ENCODE measurements around the gene PLEK2.
"Not testable (repeated sequence)": the region's sequence is repeated elsewhere in the genome, so short reads cannot be mapped to it uniquely, and the experiment has no call there.

The PLEK2 gene, protein sequence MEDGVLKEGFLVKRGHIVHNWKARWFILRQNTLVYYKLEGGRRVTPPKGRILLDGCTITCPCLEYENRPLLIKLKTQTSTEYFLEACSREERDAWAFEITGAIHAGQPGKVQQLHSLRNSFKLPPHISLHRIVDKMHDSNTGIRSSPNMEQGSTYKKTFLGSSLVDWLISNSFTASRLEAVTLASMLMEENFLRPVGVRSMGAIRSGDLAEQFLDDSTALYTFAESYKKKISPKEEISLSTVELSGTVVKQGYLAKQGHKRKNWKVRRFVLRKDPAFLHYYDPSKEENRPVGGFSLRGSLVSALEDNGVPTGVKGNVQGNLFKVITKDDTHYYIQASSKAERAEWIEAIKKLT

DNA sequence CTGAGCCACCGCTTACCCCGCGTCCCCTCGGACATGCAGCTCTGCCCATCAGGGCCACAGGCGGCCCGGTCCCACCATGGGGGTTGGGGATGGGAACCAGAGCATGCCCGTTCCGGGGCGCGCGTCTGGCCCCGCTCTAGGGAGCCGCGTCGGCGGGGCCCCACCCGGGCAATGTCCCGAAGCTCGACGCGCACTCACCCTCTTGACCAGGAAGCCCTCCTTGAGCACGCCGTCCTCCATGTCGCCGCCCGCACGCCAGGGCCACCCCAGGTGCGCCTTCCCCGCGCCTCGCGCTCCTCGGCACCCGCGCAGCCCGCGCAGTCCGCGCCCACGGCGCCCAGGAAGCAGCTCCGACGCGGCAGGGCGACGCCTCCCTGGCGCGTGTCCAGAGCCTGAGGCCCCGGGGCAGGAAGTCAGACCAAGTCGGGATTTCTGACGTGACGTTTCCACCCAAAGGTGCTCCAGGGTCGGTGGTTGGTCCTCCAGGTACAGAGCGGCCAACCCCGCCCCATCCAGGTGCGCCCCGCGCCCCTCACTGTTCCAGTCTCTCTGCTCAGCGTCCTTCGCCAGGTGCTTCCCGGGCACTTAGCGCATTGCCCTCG, at the start of gene PLEK2:
PLEK2 (minus strand) TSS at position 346 of the 602 bp plus-strand sequence; CDS start at position 240, 106 bp downstream.
- peak; percentile 30 to 37 for DNase-seq (ENCODE audit: low read depth in 1 of 2, low spot score in 1 of 2)

DNA sequence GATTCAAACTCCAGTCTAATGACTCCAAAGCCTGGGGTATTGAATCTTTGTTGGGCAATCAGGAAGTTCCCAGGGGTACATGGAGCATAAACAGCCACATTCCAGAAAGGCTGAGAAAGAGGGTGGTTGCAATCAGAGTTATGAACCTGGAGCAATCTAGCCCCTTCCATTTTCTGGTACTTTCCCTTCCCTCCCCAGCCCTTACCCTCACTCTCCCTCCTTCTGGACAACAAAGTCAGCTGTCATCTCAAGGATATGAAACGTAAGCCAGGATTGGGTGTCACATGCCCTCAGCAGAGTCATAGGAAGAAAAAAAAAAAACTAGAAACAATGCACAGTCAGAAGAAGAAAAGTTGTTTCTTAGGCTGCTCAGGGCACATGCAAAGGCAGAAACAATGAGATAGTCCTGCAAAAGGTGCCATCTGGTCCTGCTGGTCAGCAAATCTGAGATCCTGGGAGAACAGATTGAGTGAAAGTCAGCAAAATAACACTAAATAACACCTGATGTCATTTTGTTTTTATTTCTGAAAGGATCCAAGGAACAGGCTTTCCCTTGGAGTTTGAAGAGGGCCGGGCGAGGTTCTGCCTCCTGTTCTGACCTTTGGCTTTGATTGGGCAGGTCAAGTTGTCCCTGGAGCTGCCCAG, 49.5 kb upstream of the PLEK2 start:
- DNase-seq (ENCODE audit: low read depth in 1 of 2, low spot score in 1 of 2) = no peak

DNA sequence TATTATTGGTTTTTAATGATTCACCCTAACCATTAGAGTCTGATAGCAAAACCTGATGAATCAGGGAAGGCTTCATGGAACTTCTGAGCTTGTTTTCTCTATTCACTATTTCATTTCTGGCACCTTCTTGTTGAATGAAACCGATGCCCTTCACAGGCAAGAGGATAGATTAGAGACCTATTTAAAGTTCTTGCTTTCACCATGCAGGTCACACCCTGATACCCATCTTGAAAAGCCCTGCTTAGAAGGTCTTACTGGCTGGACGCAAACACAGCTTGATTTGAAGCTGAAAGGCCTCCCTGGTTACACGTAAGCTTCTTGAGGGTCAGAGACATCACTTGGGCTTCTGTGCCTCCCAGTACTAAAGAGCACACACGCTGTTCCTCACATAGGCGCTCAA, 47.4 kb upstream of the PLEK2 start:
- no peak for DNase-seq (ENCODE audit: low read depth in 1 of 2, low spot score in 1 of 2)

DNA sequence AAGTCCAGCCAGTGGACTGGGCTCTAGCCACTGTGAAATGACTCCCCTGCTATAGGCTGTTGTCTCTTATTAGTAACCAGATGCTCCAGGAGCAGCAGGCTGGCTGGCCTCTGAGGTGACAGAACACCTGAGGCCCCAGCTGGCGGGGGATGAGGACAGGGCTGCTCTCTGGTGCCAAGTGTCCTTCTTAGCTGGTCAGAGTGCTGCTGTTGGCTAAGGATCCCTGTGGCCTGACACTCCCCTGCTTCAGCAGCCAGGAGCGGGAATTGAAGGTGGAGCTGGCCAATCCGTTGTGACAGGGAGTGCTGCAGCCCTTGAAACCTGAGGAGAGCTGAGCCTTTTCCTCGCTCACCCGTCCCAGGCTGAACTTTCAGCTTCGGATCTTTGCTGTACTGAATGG, 45.8 kb upstream of the PLEK2 start:
- DNase-seq (ENCODE audit: low read depth in 1 of 2, low spot score in 1 of 2) = no peak

DNA sequence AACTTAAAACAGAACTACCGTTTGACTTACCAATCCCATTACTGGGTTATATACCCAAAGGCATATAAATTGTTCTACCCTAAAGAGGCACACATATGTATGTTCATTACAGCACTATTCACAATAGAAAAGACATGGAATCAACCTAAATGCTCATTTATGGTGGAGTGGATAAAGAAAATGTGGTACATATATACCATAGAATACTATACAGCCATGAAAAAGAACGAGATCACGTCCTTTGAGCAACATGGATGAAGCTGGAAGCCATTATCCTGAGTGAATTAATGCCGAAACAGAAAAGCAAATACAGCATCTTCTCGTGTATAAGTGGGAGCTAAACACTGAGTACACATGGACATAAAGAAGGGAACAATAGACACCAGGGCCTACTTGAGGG, 44.8 kb upstream of the PLEK2 start:
- no peak for DNase-seq (ENCODE audit: low read depth in 1 of 2, low spot score in 1 of 2)

DNA sequence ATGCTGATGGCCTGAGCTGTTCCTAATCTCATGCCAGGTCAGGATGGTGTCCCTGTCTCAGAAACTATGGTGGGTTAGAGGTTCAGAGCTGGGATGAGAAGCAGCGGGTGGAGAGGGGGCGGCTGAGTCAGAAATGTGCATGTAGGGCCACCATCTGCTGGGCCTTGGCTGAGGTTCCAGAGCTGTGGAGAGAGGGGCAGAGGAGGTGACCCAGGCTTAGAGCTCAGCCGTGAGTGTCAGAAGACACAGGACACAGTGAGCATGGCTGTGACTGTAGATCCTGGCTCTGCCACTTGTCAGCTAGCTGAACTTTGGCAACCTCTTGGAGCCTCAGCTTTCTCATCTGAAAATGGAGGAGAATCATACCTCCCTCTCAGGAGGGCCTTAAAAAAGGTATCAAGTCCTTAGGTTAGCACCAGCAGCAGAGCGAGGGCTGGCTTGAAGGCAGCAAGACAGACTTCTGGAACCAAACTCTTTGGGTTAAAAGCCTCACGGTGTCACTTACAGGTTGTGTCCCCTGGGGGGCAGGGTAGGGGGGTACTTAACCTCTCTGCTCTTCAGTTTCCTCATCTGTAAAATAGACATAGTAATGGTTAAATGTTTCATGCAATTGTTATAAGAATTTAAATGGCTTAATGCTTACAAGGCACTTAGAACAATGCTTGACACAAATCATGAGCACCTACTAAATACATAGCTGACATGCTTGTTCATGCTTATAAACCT, 41.8 kb upstream of the PLEK2 start:
- DNase-seq (ENCODE audit: low read depth in 1 of 2, low spot score in 1 of 2) = no peak

DNA sequence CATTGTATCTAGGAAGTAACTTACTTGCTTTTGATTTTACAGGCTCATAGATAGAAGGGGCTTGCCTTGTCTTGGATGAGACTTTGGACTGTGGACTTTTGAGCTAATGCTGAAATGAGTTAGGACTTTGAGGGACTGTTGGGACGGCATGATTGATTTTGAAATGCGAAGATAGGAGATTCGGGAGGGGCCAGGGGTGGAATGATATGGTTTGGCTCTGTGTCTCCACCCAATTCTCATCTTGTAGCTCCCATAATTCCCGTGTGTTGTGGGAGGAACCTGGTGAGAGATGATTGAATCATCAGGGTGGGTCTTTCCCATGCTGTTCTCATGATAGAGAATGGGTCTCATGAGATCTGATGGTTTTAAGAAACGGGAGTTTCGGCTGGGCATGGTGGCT, 39.7 kb upstream of the PLEK2 start:
- DNase-seq (ENCODE audit: low read depth in 1 of 2, low spot score in 1 of 2) = not testable (repeated sequence)

DNA sequence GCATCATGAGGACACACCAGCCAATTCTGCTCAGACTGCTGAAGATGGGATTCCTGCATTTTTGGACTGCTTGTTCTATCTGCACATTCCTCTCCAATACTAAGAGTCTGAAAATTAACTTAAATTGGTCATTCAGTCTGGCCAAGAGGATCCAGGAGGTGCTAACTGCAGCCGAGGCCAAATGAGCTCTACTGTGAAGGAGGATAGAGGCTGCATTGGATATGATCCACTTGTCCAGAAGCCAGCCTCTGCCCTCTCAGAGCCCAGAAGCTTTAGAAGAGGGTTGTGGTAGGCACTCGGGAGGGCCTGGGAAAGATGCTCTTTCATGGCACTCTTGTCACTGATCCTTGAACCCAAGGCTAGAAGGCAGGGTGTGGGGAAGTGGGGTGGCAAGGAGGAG, 37.1 kb upstream of the PLEK2 start:
- no peak for DNase-seq (ENCODE audit: low read depth in 1 of 2, low spot score in 1 of 2)

DNA sequence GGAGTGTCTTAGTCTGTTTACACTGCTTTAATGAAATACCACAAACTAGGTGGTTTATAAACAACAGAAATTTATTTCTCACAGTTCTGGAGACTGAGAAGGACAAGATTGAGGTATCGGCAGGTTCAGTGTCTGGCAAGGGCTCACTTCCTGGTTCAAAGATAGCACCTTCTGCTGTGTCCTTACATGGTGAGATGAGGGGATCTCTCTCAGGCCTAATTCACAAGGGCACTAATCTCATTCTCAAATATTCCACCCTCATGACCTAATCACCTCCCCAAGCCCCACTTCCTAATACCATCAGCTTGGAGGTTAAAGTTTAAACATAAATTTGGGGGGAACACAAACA, 35.0 kb upstream of the PLEK2 start:
- no peak for DNase-seq (ENCODE audit: low read depth in 1 of 2, low spot score in 1 of 2)

DNA sequence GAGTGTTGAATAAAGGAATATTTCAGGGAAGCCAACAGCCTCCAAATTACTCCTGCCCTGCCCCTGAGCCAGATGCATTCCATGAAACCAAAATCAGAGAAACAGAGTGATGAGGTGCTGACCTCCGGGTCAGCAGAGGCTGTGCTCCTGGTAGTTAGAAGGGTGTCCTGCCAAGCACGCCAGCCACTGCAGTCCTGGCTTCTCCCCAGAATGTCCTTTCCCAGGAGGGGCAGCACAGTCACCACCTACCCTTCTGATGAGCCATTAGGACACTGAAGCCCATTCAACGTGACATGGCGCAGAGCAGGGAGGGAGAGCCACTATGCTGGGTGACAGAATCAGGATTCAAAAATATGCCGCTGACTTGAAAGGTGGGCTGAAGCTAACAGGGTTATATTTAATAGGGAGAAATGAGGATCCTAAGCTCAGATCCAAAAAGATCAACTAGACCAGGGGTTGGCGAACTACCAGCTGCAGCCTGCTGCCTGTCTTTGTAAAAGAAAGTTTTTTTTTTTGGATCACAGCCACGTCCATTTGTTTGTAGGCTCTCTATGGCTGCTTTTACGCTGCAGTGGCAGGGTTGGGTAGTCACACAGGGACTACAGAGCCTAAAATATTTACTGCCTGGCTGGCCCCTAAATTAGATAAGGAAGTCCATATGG, 34.5 kb upstream of the PLEK2 start:
- no peak for DNase-seq (ENCODE audit: low read depth in 1 of 2, low spot score in 1 of 2)

DNA sequence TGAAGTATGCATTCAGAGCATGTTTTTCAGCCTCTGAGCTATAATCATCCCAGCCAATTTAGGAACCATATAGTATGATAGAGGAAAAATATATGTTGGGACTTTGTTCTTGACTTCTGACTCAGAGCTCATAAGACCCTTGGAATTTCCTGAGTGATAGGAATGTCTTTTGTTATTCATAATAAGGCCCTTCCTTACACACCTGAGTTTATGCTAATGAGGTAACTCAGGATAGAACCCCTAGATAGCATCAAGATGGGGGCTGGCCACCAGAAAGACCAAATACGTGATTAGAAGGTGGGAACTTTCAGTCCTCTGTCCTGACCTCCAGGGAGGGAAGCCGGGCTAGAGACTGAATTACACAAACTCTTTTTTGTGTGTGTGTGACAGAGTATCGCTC, 32.4 kb upstream of the PLEK2 start:
- DNase-seq (ENCODE audit: low read depth in 1 of 2, low spot score in 1 of 2) = no peak

DNA sequence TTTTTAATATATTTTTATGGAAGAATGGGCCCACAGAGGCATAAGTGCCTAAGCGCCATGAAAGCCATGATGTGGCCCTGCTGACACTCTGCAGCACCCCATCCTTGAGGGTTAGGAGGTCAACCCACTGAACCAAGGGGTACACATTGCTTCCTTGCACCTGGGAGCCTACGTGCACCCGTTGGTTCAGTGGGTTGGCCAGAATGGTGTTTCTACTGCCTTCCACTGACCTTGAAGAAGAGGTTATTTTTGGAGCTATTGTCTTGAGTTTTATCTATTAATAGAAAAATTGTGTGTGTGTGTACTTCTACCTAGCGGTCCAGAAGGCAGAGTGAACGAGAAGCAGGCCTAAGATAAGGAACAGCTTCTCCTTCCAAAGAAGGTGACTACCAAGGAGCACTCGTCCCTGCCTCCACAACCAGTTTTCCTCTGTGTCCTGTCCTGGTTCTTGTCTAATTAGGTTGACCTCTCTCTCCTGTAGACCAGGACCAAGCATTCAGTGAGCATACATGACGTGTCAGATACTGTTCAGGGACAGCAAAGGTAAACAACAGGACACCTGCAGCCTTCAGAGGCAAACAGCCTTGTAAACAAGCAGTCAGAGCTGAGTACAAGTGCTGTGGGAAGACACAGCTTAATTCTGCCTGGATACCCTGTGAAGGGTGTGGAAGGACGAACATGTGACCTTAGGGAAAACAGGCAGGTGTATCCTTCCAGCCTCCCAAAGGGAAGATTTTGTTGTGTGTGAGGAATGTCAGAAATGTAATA, 30.4 kb upstream of the PLEK2 start:
- no peak for DNase-seq (ENCODE audit: low read depth in 1 of 2, low spot score in 1 of 2)

DNA sequence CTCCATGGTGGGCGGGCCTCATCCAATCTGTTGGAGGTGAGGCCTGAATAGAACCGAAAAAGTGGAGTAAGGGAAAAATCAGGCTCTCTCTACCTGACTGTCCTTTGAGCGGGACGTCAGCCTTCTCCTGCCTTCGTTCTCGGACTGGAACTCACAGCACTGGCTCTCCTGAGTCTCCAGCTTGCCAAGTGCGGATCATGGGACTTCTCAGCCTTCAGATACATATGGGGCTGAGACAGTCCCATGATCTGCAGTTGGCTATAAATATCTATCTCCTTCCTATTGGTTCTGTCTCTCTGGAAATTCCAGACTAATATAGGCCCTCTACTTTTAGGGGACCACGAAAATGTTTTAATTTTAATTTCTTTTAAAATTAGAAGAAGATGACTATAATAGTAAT, 29.7 kb upstream of the PLEK2 start:
- DNase-seq (ENCODE audit: low read depth in 1 of 2, low spot score in 1 of 2) = no peak

DNA sequence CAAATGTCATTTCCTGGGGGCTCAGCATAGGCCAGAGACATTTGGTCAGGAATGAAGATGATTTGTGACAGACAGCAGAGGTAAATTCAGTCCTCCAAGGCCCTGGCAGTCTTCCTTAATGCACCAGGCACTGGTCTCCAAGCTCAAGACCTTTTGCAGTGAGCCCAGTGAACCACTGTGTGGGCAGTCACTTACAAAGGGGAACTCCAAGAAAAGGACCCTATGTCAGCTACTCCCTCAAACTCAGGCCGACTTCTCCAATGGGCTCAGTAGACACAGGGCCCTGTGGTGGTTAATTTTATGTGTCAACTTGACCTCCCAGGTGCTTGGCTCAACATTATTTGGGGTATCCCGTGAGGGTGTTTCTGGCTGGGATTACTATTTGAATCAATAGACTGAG, 29.3 kb upstream of the PLEK2 start:
- DNase-seq (ENCODE audit: low read depth in 1 of 2, low spot score in 1 of 2) = no peak

DNA sequence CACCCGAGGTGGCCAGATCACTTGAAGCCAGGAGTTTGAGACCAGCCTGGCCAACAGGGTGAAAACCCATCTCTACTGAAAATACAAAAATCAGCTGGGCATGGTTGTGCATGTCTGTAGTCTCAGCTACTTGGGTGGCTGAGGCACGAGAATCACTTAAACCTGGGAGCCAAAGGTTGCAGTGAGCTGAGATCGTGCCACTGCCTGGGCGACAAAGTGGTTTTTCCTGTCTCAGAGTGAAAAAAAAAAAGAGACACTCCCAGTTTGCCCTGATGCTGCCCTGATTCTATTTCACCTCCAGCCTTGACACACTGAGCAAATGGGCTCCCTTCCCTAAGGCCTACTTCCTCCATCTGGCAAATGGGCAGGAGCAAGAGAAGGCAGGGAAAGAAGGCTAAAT, 28.5 kb upstream of the PLEK2 start:
- no peak for DNase-seq (ENCODE audit: low read depth in 1 of 2, low spot score in 1 of 2)

DNA sequence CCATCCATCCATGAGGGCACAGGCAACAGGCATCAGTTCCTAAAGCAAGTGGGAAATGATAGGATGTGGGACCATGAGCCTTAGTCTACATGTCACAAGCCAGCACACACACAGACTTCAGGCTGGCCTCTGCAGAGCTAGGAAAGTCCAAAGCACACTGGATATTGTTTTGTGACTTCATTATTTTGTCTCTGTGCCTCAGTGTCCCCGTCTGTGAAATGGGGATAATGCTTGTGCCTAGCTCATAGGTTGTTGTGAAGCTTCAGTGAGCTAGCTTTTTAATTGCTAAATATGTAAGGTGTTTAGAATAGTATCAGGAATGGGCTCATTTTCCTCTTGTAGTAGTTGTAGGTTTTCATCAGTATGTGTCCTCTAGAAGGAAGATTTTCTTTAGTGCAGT, 27.0 kb upstream of the PLEK2 start:
- no peak for DNase-seq (ENCODE audit: low read depth in 1 of 2, low spot score in 1 of 2)

DNA sequence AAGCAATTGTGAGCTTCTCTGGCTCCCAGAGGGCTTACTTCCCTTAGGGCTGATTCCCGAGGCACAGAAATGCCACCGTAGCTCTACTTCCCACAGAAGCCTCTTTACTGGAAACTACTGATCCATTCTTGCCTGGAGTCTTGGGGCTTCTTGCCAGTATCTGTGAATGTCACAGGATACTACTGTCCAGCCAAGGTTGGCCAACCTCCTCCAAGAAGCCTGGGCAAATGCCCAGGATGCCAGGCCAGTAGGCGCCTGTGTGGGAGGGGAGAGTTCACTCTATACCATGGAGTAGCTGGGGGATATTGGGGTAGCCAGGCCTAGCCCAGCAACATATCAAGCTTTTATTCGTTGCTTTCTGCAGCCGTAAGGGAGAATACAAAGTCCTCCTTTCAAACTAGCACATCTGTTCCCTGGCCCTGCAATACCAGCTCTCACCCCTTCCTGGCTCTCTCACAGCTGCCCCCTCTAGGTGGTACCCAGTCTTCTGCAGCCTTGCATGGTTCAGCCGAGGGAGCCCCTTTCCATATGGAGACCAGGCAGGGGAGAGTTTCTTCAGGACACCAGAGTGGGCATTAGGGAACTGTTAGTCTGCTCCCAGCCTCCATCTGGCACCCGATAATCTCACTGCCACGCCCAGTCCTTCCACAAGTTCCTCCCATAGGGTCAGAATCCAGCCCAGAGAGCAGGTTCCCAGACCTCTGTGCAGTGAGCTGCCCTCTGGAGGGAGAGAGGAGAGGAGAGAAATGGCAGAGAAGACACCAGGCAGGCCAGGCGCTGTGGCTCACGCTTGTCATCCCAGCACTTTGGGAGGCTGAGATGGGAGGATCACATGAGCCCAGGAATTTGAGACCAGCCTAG, 24.3 kb upstream of the PLEK2 start:
- DNase-seq (ENCODE audit: low read depth in 1 of 2, low spot score in 1 of 2) = no peak

DNA sequence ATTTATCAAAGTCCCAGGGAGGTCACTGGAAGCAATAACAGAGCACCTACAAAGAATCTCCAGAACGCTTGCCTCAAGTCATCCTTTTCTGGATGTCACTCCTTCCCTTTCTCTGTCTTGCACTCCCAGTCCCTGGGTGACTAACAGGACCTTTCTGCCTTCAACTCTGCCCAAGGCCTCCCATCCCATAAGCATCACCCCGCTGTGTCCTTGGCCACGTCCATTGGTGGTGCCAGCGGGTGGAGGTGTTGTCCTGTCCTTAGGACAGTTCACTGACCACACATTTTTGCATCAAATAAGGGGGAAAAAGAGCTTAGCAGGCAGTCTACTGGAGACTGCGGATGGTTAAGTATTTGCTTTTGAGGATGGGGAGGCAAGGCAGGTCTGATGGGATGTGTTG, 23.6 kb upstream of the PLEK2 start:
- DNase-seq (ENCODE audit: low read depth in 1 of 2, low spot score in 1 of 2) = no peak

DNA sequence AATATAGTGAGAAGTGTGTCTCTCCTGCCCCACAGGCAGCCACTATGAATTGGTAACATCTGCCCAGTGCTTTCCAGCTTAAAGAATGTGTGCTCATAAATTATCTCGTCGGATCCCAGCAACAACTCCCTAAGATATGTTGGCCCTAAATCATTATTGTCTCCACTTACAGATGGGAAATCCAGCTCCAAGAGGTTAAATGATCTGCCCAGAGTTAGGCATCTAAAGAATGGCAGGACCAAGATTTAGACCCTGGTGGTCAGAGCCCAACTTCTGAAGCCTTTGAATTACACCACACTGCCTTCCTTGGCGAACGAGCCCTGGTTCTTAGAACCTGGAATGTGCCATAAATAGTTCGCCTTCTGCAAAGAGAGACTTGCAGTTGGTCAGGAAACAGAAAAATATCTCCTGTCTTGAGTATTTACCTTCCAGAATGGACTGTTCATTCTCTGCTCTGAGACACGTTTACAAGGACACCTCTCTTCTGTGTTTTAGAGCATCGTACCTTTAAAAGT, 20.1 kb upstream of the PLEK2 start:
- no peak for DNase-seq (ENCODE audit: low read depth in 1 of 2, low spot score in 1 of 2)

Data from activated T-helper 1 cell treated with anti-CD3 and anti-CD28 coated beads, Interleukin-2, amount 50 U/mL, for 16 hours (primary cell).